OCI-LY1 (cell line): ENCODE measurements around the gene TMEM234.

Experiments
- H2AFZ ChIP-seq: fragments of 200-600 bp; sonication (generic), shearing (Covaris generic); 2 replicates; pipeline ENCODE4 v1.6.0; 2014; ENCODE audit warnings: antibody characterized with exemption, mild to moderate bottlenecking, low read length
- H3F3A ChIP-seq: fragments of 200-600 bp; sonication (generic), shearing (Covaris generic); 2 replicates; pipeline ENCODE4 v1.6.0; 2014; ENCODE audit warnings: mild to moderate bottlenecking, antibody characterized with exemption, low read length, moderate library complexity; ENCODE audit not compliant: insufficient read depth
- H3K27ac ChIP-seq: fragments of 200-600 bp; sonication (generic); 2 replicates; pipeline ENCODE4 v1.5.1; 2014; ENCODE audit warnings: low read length, mixed run types, mild to moderate bottlenecking, low read depth; ENCODE audit not compliant: poor library complexity, severe bottlenecking
- H3K27me3 ChIP-seq: fragments of 200-600 bp; sonication (generic); 2 replicates; pipeline ENCODE4 v1.6.0; 2014; ENCODE audit warnings: antibody characterized with exemption, mild to moderate bottlenecking, low read length, moderate library complexity; ENCODE audit not compliant: insufficient read depth
- H3K36me3 ChIP-seq: fragments of 200-600 bp; sonication (generic); 2 replicates; pipeline ENCODE4 v1.6.1; 2014; ENCODE audit warnings: mild to moderate bottlenecking, antibody characterized with exemption, low read length, moderate library complexity, mixed read lengths; ENCODE audit not compliant: insufficient read depth
- H3K4me1 ChIP-seq: fragments of 200-600 bp; sonication (generic); 2 replicates; pipeline ENCODE4 v1.5.1; 2014; ENCODE audit warnings: mild to moderate bottlenecking, low read length, moderate library complexity; ENCODE audit not compliant: insufficient read depth, severe bottlenecking
- H3K4me2 ChIP-seq: fragments of 200-600 bp; sonication (generic), shearing (Covaris generic); 2 replicates; pipeline ENCODE4 v1.6.1; 2014; ENCODE audit warnings: low read length
- H3K4me3 ChIP-seq: fragments of 200-600 bp; sonication (generic); 2 replicates; pipeline ENCODE4 v1.5.1; 2014; ENCODE audit warnings: low read length, low read depth, mild to moderate bottlenecking, mixed read lengths; ENCODE audit not compliant: poor library complexity, severe bottlenecking
- H3K79me2 ChIP-seq: fragments of 200-600 bp; shearing (Covaris generic); 2 replicates; pipeline ENCODE4 v1.6.1; 2016; ENCODE audit warnings: mixed run types, low read length, mixed read lengths; ENCODE audit not compliant: insufficient read depth
- H3K9ac ChIP-seq: fragments of 200-600 bp; sonication (generic), shearing (Covaris generic); 2 replicates; pipeline ENCODE4 v1.6.1; 2014; ENCODE audit warnings: mild to moderate bottlenecking, low read length, mixed read lengths
- H3K9me2 ChIP-seq: fragments of 200-600 bp; sonication (generic), shearing (Covaris generic); 2 replicates; pipeline ENCODE4 v1.6.1; 2014; ENCODE audit warnings: low read depth, mild to moderate bottlenecking, low read length, mixed read lengths
- H3K9me3 ChIP-seq: fragments of 200-600 bp; shearing (Covaris generic); 2 replicates; pipeline ENCODE4 v1.6.1; 2014; ENCODE audit warnings: low read length, mixed read lengths
- H4K20me1 ChIP-seq: fragments of 200-600 bp; sonication (generic), shearing (Covaris generic); 2 replicates; pipeline ENCODE4 v1.6.0; 2016; ENCODE audit warnings: mild to moderate bottlenecking, low read length; ENCODE audit not compliant: insufficient read depth
- CTCF ChIP-seq: fragments of 200-600 bp; sonication (generic), shearing (Covaris generic); IDR thresholded peaks from 2 replicates; pipeline ENCODE4 v1.5.1; 2017; ENCODE audit warnings: mild to moderate bottlenecking, antibody characterized with exemption, low read length, moderate library complexity, mixed read lengths
- EZH2 ChIP-seq: fragments of 200-600 bp; sonication (generic), shearing (Covaris generic); IDR thresholded peaks from 2 replicates; pipeline ENCODE4 v1.8.0; 2017; ENCODE audit warnings: borderline replicate concordance, mixed run types, mild to moderate bottlenecking, antibody characterized with exemption, low read length, moderate library complexity, mixed read lengths

TMEM234 gene

GRCh38 chr1:32234792-32235191, 12.6 kb upstream of the TMEM234 start:
- Histone ChIP-seq H3K9me3 (no peaks in the 10 kb centered on the region), H4K20me1 (no peaks in the 10 kb centered on the region), H3K4me3 (peak overlapping the region; percentile 25), H3K4me2 (peak overlapping the region; percentile 50; the same call in 1 of the 2 replicates), H3K9ac (no peak overlapping the region; the same call in 1 of the 2 replicates), H3K27ac (peak overlapping the region; percentile 60), H3K4me1 (peaks cover 21% of the 10 kb centered on the region), H3K27me3 (no peaks in the 10 kb centered on the region), H3F3A (peaks cover 3% of the 10 kb centered on the region; the same call in 1 of the 2 replicates), H2AFZ (no peak overlapping the region), H3K9me2 (no peaks in the 10 kb centered on the region), H3K79me2 (no peaks in the 10 kb centered on the region), H3K36me3 (peaks cover 34% of the 10 kb centered on the region)
- peak; percentile 36; the same call in 1 of the 2 replicates for TF ChIP-seq CTCF
- no peak for TF ChIP-seq EZH2

GRCh38 chr1:32232558-32233304, 10.6 kb upstream of the TMEM234 start:
- Histone ChIP-seq H3K9me2 (no peaks in the 10 kb centered on the region), H3K27ac (peak overlapping the region; percentile 66), H3K27me3 (no peaks in the 10 kb centered on the region), H4K20me1 (no peaks in the 10 kb centered on the region), H3K36me3 (peaks cover 49% of the 10 kb centered on the region), H2AFZ (no peak overlapping the region), H3K4me3 (no peak overlapping the region), H3K4me1 (peaks cover 15% of the 10 kb centered on the region), H3F3A (peaks cover 3% of the 10 kb centered on the region; the same call in 1 of the 2 replicates), H3K79me2 (no peaks in the 10 kb centered on the region), H3K4me2 (no peak overlapping the region), H3K9me3 (no peaks in the 10 kb centered on the region), H3K9ac (no peak overlapping the region; the same call in 1 of the 2 replicates)
- TF ChIP-seq CTCF (no peak), EZH2 (no peak)

GRCh38 chr1:32231843-32232432, 9.8 kb upstream of the TMEM234 start:
- no peak overlapping the region for H3K4me2 ChIP-seq
- no peak overlapping the region for H2AFZ ChIP-seq
- no peak overlapping the region; the same call in 1 of the 2 replicates for H3K9ac ChIP-seq
- H3F3A ChIP-seq = peaks cover 3% of the 10 kb centered on the region; the same call in 1 of the 2 replicates
- no peaks in the 10 kb centered on the region for H3K9me2 ChIP-seq
- no peaks in the 10 kb centered on the region for H3K9me3 ChIP-seq
- H3K4me1 ChIP-seq = peaks cover 15% of the 10 kb centered on the region
- peaks cover 54% of the 10 kb centered on the region for H3K36me3 ChIP-seq
- TF ChIP-seq CTCF = no peak
- no peak for TF ChIP-seq EZH2
- peak overlapping the region; percentile 66 for H3K27ac ChIP-seq
- H3K27me3 ChIP-seq = no peaks in the 10 kb centered on the region
- no peaks in the 10 kb centered on the region for H3K79me2 ChIP-seq
- no peak overlapping the region for H3K4me3 ChIP-seq
- no peaks in the 10 kb centered on the region for H4K20me1 ChIP-seq
